B cell (primary cell): ENCODE results near the gene RASA4B. TPM values are rescaled to one million over a fixed set of nuclear protein-coding genes. Genes with fewer than 3 reads are reported as not detected.

Source experiments
- ATAC-seq: fragments of 200-7000 bp; cut with Tn5 transposase; one replicate; pipeline ENCODE4 v1.10.0; 2021; ENCODE audit warnings: low read depth, mild to moderate bottlenecking, moderate number of reproducible peaks, moderate library complexity
- CTCF ChIA-PET: fragments of 350-600 bp; sonication (Branson Sonifier 250); formaldehyde crosslinking; loops from one replicate; lab custom pipeline; 2021; ENCODE audit warnings: antibody characterized with exemption, inconsistent platforms; lab: Charles Lee
- POLR2A ChIA-PET: fragments of 350-600 bp; sonication (Branson Sonifier 250); formaldehyde crosslinking; loops from one replicate; lab custom pipeline; 2021; ENCODE audit warnings: antibody characterized with exemption; lab: Charles Lee
- DNase-seq: peaks from one replicate; pipeline ENCODE4 v3.0.0; 2013
- H2AFZ ChIP-seq: 2 replicates; pipeline ENCODE4 v1.6.1; 2012; ENCODE audit warnings: mild to moderate bottlenecking, low read depth, low read length; ENCODE audit not compliant: insufficient read depth, poor library complexity, severe bottlenecking
- H3K27ac ChIP-seq, 2 donors: 1 replicate in 1 of 2; 2 replicates in 1 of 2; pipeline ENCODE4 v1.5.1; 2012 to 2013; ENCODE audit warnings: low read length in 2 of 2, mild to moderate bottlenecking in 2 of 2, moderate library complexity in 1 of 2
- H3K27me3 ChIP-seq, 4 experiments: fragments of 200-600 bp in 1 of 4; sonication (generic) in 1 of 4; replicated peaks in 1 of 4; 1 replicate in 2 of 4; 2 replicates in 2 of 4; pipeline versions ENCODE4 v1.6.1 to v1.7.0; 2013 to 2016; ENCODE audit warnings: low read length in 3 of 4, mild to moderate bottlenecking in 2 of 4, mixed read lengths in 1 of 4, moderate library complexity in 1 of 4; ENCODE audit not compliant: insufficient read depth in 4 of 4, control insufficient read depth in 3 of 4; ENCODE audit errors: control extremely low read depth in 1 of 4
- H3K36me3 ChIP-seq, 2 experiments: replicated peaks in 1 of 2; 1 replicate in 1 of 2; 2 replicates in 1 of 2; pipeline versions ENCODE4 v1.6.1 to v1.7.1; 2013; ENCODE audit warnings: low read length in 1 of 2; ENCODE audit not compliant: insufficient read depth in 2 of 2, control insufficient read depth in 1 of 2; ENCODE audit errors: control extremely low read depth in 1 of 2, extremely low read depth in 1 of 2
- H3K4me1 ChIP-seq, 2 donors: fragments of 200-600 bp in 1 of 2; sonication (generic) in 1 of 2; 1 replicate in 1 of 2; 2 replicates in 1 of 2; pipeline versions ENCODE4 v1.5.1 to v1.6.1; 2013 to 2017; ENCODE audit warnings: low read length in 2 of 2; ENCODE audit not compliant: control insufficient read depth in 2 of 2, insufficient read depth in 2 of 2
- H3K4me2 ChIP-seq: replicated peaks from 2 replicates; pipeline ENCODE3; 2012; ENCODE audit warnings: mild to moderate bottlenecking, low read depth, low read length; ENCODE audit not compliant: poor library complexity, severe bottlenecking
- H3K4me3 ChIP-seq, 5 experiments: fragments of 200-600 bp in 1 of 5; sonication (generic) in 1 of 5; 1 replicate in 3 of 5; 2 replicates in 2 of 5; pipeline versions ENCODE4 v1.5.1 to v1.7.0; 2011 to 2016; ENCODE audit warnings: low read length in 4 of 5, mild to moderate bottlenecking in 4 of 5, low read depth in 2 of 5, control low read depth in 1 of 5, moderate library complexity in 1 of 5; ENCODE audit not compliant: insufficient read depth in 1 of 5; ENCODE audit errors: control extremely low read depth in 1 of 5, extremely low read depth in 1 of 5
- H3K79me2 ChIP-seq: fragments of 200-600 bp; sonication (generic); one replicate; pipeline ENCODE4 v1.6.0; 2016; ENCODE audit warnings: low read length; ENCODE audit not compliant: control insufficient read depth, insufficient read depth
- H3K9ac ChIP-seq: fragments of 200-600 bp; sonication (generic); 2 replicates; pipeline ENCODE4 v1.6.1; 2017; ENCODE audit warnings: mild to moderate bottlenecking, low read length, moderate library complexity
- H3K9me3 ChIP-seq, 3 donors: one replicate each; pipeline versions ENCODE4 v1.6.1 to v1.7.1; 2013; ENCODE audit warnings: low read length in 2 of 3; ENCODE audit not compliant: control insufficient read depth in 2 of 3, insufficient read depth in 1 of 3; ENCODE audit errors: control extremely low read depth in 1 of 3
- H4K20me1 ChIP-seq: 2 replicates; pipeline ENCODE4 v1.6.0; 2012; ENCODE audit warnings: mild to moderate bottlenecking, low read length; ENCODE audit not compliant: insufficient read depth, control insufficient read depth, poor library complexity, severe bottlenecking
- H3K27ac Mint-ChIP-seq: one replicate; pipeline ENCODE4 v1.8.0; 2021; ENCODE audit warnings: mixed read lengths
- H3K27me3 Mint-ChIP-seq: one replicate; pipeline ENCODE4 v1.8.0; 2021; ENCODE audit warnings: mixed read lengths
- H3K4me1 Mint-ChIP-seq: one replicate; pipeline ENCODE4 v1.8.0; 2021; ENCODE audit warnings: mixed read lengths
- H3K4me3 Mint-ChIP-seq: one replicate; pipeline ENCODE4 v1.8.0; 2021; ENCODE audit warnings: mixed read lengths
- H3K9me3 Mint-ChIP-seq: one replicate; pipeline ENCODE4 v1.8.0; 2022; ENCODE audit warnings: mixed read lengths; ENCODE audit not compliant: insufficient read depth
- CTCF ChIP-seq: fragments of 200-600 bp; IDR thresholded peaks from one replicate; pipeline ENCODE4 v1.8.0; 2022; ENCODE audit warnings: antibody characterized with exemption, mild to moderate bottlenecking
- EZH2 ChIP-seq: IDR thresholded peaks from 2 replicates; pipeline ENCODE4 v1.6.1; 2012; ENCODE audit warnings: borderline replicate concordance, low read depth, mild to moderate bottlenecking, moderate library complexity, low read length; ENCODE audit not compliant: insufficient read depth, poor library complexity, severe bottlenecking
- WGBS: methylation state at CpG from one replicate; pipeline ENCODE4 v1.1.5; 2013; ENCODE audit warnings: missing lambda C conversion rate; ENCODE audit not compliant: insufficient coverage; 5-methylcytosine and 5-hydroxymethylcytosine counted together
- intact Hi-C: fragments of 100-400 bp; cut with micrococcal nuclease; formaldehyde crosslinking; loops from one replicate; pipeline ENCODE4 v1.10.0; 2022
- polyA plus RNA-seq: library from polyadenylated mRNA; depleted of rRNA; stranded (reverse); fragments of >200 nt; gene quantifications from 2 replicates; pipeline ENCODE4 v1.2.3, GENCODE V29; 2012
- total RNA-seq, 2 donors: library from RNA; stranded (reverse); fragments of 120-200 nt in 1 of 2; gene quantifications; 1 replicate in 1 of 2; 2 replicates in 1 of 2; pipeline versions ENCODE4 v1.2.3 to v1.2.4, GENCODE V29; 2013 to 2022

The RASA4B gene
- total and polyA plus RNA-seq, 2 donors (not counting 1 experiment from before 2014, with no cell fraction given): 15.6 to 26.4 TPM

GRCh38 chr7:102459221-102459844, 58.2 kb downstream of the RASA4B start:
- ChIA-PET CTCF (interaction anchor here (46.3 kb wide), 1 partner anchor 48 kb away, joined by 1182 read pairs; no protein-coding TSS in a partner anchor), POLR2A (interaction anchor here (0.6 to 0.7 kb wide), 3 partner anchors 18 to 1577 kb away, joined by 4 to 5 read pairs (median 4); no protein-coding TSS in a partner anchor)
- Mint-ChIP-seq H3K4me3 (no peak overlapping the region), H3K4me1 (peaks cover 16% of the 10 kb centered on the region), H3K27ac (peak overlapping the region; percentile 32), H3K9me3 (no peaks in the 10 kb centered on the region), H3K27me3 (no peaks in the 10 kb centered on the region)
- ATAC-seq: no peak
- no peak overlapping the region for H2AFZ ChIP-seq
- H4K20me1 ChIP-seq: peaks cover 11% of the 10 kb centered on the region
- H3K9me3 ChIP-seq: no peaks in the 10 kb centered on the region
- H3K9ac ChIP-seq: no peak overlapping the region
- 98% methylated on average over 19 of the region's 24 CpGs for WGBS
- no peaks in the 10 kb centered on the region for H3K27me3 ChIP-seq
- H3K27ac ChIP-seq: no peak overlapping the region
- peaks cover 7 to 10% of the 10 kb centered on the region in 2 donors for H3K4me1 ChIP-seq
- DNase-seq: no peak
- no peak overlapping the region for H3K4me3 ChIP-seq
- peaks cover 1 to 36% of the 10 kb centered on the region in 2 experiments for H3K36me3 ChIP-seq
- intact Hi-C loops: no loop called here
- TF ChIP-seq CTCF (no peak), EZH2 (no peak)
- H3K4me2 ChIP-seq: no peak overlapping the region
- peaks cover 63% of the 10 kb centered on the region for H3K79me2 ChIP-seq

GRCh38 chr7:102457352-102457924, 60.1 kb downstream of the RASA4B start:
- H3K27me3 Mint-ChIP-seq: no peaks in the 10 kb centered on the region
- Histone ChIP-seq H2AFZ (no peak overlapping the region), H3K27me3 (no peaks in the 10 kb centered on the region), H3K9ac (no peak overlapping the region), H3K27ac (no peak overlapping the region), H3K79me2 (peaks cover 44% of the 10 kb centered on the region), H3K9me3 (no peaks in the 10 kb centered on the region), H3K36me3 (peaks cover 1 to 36% of the 10 kb centered on the region in 2 experiments), H3K4me2 (no peak overlapping the region), H3K4me3 (no peak overlapping the region), H4K20me1 (peaks cover 24% of the 10 kb centered on the region), H3K4me1 (no peaks in the 10 kb centered on the region)
- H3K9me3 Mint-ChIP-seq: no peaks in the 10 kb centered on the region
- WGBS: 98% methylated on average over 39 of the region's 40 CpGs
- DNase-seq (no peak), ATAC-seq (no peak)
- no peak overlapping the region for H3K4me3 Mint-ChIP-seq
- ChIA-PET CTCF (interaction anchor here (46.3 kb wide), 1 partner anchor 46 kb away, joined by 1182 read pairs; no protein-coding TSS in a partner anchor), POLR2A (interaction anchor here (0.9 kb wide), 1 partner anchor 166 kb away, joined by 3 read pairs; no protein-coding TSS in a partner anchor)
- TF ChIP-seq CTCF: no peak
- TF ChIP-seq EZH2: no peak
- peaks cover 5% of the 10 kb centered on the region for H3K4me1 Mint-ChIP-seq
- intact Hi-C loops: no loop called here
- H3K27ac Mint-ChIP-seq: no peak overlapping the region
